ENCODE measurements around the gene PNKP.

Gene PNKP

GRCh38 chr19:49889687-49890348 is 22.4 kb upstream of the PNKP start:
- peak overlapping the region in 1 of 2 donors; percentile 17 for H3K4me3 ChIP-seq (replicated peaks in 1 of 2; ENCODE audit: low read depth in 2 of 2, low read length in 2 of 2)
- peak; percentile 75 to 78 for DNase-seq (ENCODE audit: low read depth in 2 of 2)
- TF ChIP-seq, protein P1, sequence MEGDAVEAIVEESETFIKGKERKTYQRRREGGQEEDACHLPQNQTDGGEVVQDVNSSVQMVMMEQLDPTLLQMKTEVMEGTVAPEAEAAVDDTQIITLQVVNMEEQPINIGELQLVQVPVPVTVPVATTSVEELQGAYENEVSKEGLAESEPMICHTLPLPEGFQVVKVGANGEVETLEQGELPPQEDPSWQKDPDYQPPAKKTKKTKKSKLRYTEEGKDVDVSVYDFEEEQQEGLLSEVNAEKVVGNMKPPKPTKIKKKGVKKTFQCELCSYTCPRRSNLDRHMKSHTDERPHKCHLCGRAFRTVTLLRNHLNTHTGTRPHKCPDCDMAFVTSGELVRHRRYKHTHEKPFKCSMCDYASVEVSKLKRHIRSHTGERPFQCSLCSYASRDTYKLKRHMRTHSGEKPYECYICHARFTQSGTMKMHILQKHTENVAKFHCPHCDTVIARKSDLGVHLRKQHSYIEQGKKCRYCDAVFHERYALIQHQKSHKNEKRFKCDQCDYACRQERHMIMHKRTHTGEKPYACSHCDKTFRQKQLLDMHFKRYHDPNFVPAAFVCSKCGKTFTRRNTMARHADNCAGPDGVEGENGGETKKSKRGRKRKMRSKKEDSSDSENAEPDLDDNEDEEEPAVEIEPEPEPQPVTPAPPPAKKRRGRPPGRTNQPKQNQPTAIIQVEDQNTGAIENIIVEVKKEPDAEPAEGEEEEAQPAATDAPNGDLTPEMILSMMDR (IDR thresholded peaks at IDR 0.05; ENCODE audit: low read depth, low read length): peak; percentile 59

- H3K4me3 ChIP-seq (replicated peaks in 1 of 2; ENCODE audit: low read depth in 2 of 2, low read length in 2 of 2): no peak overlapping the region
- TF ChIP-seq, protein P1 (IDR thresholded peaks at IDR 0.05; ENCODE audit: low read depth, low read length): no peak
- DNase-seq (ENCODE audit: low read depth in 2 of 2): no peak
These were observed 21.8 kb upstream of the PNKP start for GRCh38 chr19:49889038-49889686.

DNA sequence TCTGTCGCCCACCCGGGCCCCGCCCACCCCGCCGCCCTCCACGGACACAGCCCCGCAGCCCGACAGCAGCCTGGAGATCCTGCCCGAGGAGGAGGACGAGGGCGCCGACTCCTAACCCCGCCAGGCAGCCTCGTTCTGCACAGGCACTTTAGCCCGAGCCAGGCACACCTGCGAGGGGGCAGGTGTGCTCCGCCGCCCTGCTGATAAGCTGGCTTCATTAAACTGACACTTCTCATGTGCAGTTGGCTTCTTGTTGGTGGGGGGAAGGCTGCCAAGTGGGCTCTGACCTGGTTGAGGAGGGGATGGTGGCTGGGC is 21.1 kb upstream of the PNKP start:
- H3K4me3 ChIP-seq (replicated peaks in 1 of 2; ENCODE audit: low read depth in 2 of 2, low read length in 2 of 2): no peak overlapping the region
- DNase-seq (ENCODE audit: low read depth in 2 of 2): no peak
- TF ChIP-seq, protein P1 (IDR thresholded peaks at IDR 0.05; ENCODE audit: low read depth, low read length): no peak

GRCh38 chr19:49887665-49888509 is 20.5 kb upstream of the PNKP start:
- no peak for DNase-seq (ENCODE audit: low read depth in 2 of 2)
- no peak overlapping the region for H3K4me3 ChIP-seq (replicated peaks in 1 of 2; ENCODE audit: low read depth in 2 of 2, low read length in 2 of 2)
- TF ChIP-seq, protein P1 (IDR thresholded peaks at IDR 0.05; ENCODE audit: low read depth, low read length): no peak

DNA sequence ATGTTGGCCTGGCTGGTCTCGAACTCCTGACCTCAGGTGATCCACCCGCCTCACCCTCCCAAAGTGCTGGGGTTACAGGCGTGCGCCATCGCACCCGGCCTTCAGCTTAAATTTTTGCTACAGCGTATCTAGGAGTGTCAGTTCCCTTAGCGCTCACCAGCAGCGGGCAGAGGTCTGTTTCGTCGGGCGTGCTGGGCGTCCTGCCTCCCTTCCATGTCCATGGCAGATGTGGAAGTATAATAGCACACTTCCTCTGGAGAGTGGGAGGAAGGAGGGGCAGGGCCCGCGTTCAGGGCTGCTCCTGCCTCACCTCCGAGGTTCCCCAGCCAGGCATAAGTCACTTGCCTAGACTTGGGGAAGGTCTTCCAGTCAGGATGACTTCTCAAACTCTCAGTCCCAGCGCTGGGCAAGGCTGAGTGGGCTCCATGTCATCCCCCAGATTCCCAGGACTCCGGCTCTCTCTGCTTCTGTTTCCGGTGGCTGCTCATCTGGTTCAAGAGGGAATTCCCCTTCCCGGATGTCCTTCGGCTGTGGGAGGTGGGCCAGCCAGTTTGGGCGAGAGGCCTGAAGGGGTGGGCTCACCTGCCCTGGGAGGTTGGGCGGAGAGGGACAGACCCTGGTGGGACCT is 19.8 kb upstream of the PNKP start:
- H3K4me3 ChIP-seq (replicated peaks in 1 of 2; ENCODE audit: low read depth in 2 of 2, low read length in 2 of 2): no peak overlapping the region
- no peak for DNase-seq (ENCODE audit: low read depth in 2 of 2)
- TF ChIP-seq, protein P1 (IDR thresholded peaks at IDR 0.05; ENCODE audit: low read depth, low read length): no peak

DNA sequence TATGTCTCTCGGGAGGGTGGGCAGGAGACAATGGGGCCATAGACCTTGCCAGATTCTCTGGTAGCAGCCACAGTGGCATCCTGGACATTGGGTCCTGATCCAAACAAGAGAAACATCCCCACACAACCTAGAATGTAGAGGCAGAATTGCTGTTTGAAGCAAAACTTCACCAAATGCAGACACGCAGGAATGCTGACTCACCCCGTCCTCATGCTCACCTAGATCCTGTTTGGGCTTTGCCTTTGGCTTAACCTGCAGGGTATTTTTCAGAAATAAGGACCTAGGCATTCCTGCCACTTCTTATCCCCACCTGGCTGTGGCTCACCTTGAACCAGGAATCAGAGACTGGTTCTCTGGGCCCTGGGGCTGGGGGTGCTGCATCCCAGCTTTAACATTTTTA is 17.4 kb upstream of the PNKP start:
- TF ChIP-seq, protein P1 (IDR thresholded peaks at IDR 0.05; ENCODE audit: low read depth, low read length): no peak
- DNase-seq (ENCODE audit: low read depth in 2 of 2): no peak

More for the DNA sequence above, 17.4 kb upstream of the PNKP start:
- no peak overlapping the region for H3K4me3 ChIP-seq (replicated peaks in 1 of 2; ENCODE audit: low read depth in 2 of 2, low read length in 2 of 2)

All from cardiac fibroblast (primary cell).